ENCODE measurements around the gene TSKS. TPM values are rescaled to one million over a fixed set of nuclear protein-coding genes. Genes with fewer than 3 reads are reported as not detected.

TSKS gene
- total RNA-seq, 2 experiments from 2014 or later = 0.50 to 0.81 TPM

DNA sequence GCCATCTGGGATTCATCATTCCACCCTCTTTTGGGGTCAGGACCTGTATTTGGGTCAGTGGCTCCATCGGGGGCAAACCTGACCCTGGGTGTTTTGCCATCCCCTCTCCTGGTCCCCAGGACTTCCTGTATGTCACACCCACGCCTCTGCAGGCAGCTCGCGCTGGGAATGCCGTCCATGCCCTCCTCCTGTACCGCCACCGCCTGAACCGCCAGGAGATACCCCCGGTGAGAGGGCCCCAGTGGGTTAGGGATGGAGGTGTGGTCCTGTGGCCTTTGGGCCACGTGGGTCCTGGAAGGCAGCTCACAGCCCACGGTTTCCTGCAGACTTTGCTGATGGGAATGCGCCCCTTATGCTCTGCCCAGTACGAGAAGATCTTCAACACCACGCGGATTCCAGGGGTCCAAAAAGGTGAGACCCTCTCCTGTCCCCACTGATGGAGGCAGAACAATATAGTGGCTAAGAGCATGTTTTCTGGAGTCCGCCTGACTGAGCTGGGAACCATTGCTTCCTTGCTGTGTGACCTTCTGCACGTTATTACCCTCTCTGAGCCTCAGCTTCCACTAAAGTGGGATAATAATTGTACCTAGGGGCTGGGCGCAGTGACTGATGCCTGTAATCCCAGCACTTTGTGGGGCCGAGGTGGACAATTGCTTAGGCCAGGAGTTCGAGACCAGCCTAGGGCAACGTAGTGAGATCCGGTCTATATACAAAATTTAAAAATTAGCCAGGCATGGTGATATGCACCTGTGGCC lies 58.0 kb downstream of the TSKS start:
- Mint-ChIP-seq H3K9me3 (no peaks in the 10 kb centered on the region), H3K4me3 (no peak overlapping the region), H3K36me3 (ENCODE audit: low read depth) (no peaks in the 10 kb centered on the region), H3K27ac (no peak overlapping the region), H3K27me3 (no peaks in the 10 kb centered on the region), H3K4me1 (ENCODE audit: low read depth) (no peaks in the 10 kb centered on the region)
- ChIA-PET CTCF (no interaction called here), POLR2A (interaction anchor here (0.7 to 1.9 kb wide), 2 partner anchors 15 to 36 kb away, joined by 3 to 6 read pairs; partner anchors contain the start of gene ADM5)
- ATAC-seq (no peak), DNase-seq (no peak)
- intact Hi-C loops (cut with micrococcal nuclease) = no loop called here
- TF ChIP-seq, protein P1, sequence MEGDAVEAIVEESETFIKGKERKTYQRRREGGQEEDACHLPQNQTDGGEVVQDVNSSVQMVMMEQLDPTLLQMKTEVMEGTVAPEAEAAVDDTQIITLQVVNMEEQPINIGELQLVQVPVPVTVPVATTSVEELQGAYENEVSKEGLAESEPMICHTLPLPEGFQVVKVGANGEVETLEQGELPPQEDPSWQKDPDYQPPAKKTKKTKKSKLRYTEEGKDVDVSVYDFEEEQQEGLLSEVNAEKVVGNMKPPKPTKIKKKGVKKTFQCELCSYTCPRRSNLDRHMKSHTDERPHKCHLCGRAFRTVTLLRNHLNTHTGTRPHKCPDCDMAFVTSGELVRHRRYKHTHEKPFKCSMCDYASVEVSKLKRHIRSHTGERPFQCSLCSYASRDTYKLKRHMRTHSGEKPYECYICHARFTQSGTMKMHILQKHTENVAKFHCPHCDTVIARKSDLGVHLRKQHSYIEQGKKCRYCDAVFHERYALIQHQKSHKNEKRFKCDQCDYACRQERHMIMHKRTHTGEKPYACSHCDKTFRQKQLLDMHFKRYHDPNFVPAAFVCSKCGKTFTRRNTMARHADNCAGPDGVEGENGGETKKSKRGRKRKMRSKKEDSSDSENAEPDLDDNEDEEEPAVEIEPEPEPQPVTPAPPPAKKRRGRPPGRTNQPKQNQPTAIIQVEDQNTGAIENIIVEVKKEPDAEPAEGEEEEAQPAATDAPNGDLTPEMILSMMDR (IDR thresholded peaks at IDR 0.05) = no peak

DNA sequence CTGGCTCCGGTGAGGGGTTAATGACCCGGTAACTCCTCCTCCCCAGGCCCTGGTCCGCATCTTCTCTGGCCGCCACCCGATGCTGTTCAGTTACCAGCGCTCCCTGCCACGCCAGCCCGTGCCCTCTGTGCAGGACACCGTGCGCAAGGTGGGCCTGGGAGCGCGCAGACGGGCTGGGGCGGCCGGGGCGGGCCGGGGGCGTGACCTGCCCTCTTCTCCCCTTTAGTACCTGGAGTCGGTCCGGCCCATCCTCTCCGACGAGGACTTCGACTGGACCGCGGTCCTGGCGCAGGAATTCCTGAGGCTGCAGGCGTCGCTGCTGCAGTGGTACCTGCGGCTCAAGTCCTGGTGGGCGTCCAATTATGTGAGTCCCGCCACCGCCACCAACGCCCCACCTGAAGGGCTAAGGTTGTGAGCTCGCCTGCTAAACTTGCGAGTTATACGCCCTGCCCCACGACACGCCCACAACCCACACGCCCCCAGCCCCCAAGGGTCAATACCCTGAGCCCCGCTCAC lies 61.8 kb downstream of the TSKS start:
- no peaks in the 10 kb centered on the region for H3K9me3 Mint-ChIP-seq
- intact Hi-C loops (cut with micrococcal nuclease) = no loop called here
- ChIA-PET POLR2A (interaction anchor here (1.2 kb wide), 1 partner anchor 16 kb away, joined by 3 read pairs; no protein-coding TSS in a partner anchor), CTCF (no interaction called here)
- ATAC-seq (no peak), DNase-seq (no peak)
- H3K36me3 Mint-ChIP-seq (ENCODE audit: low read depth) = no peaks in the 10 kb centered on the region
- TF ChIP-seq, protein P1 (IDR thresholded peaks at IDR 0.05) = no peak
- no peaks in the 10 kb centered on the region for H3K4me1 Mint-ChIP-seq (ENCODE audit: low read depth)
- H3K4me3 Mint-ChIP-seq = no peak overlapping the region
- H3K27me3 Mint-ChIP-seq = no peaks in the 10 kb centered on the region
- no peak overlapping the region for H3K27ac Mint-ChIP-seq

DNA sequence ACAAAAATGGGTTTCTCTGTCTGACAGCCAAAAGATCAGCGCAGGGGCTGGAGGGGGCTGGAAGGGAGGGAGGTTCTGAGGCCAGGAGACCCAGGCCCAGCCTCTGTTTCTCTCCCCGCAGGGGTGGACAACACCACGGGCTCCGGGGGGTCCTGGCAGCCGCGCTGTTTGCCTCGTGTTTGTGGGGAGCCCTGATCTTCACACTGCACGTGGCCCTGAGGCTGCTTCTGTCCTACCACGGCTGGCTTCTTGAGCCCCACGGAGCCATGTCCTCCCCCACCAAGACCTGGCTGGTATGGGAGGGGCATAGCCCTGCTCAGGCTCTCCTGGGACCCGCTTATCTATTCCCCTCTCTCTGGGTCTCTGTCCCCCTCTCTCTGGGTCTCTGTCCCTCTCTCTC lies 62.5 kb downstream of the TSKS start:
- no peaks in the 10 kb centered on the region for H3K36me3 Mint-ChIP-seq (ENCODE audit: low read depth)
- no peak for DNase-seq
- no peak for ATAC-seq
- no peaks in the 10 kb centered on the region for H3K4me1 Mint-ChIP-seq (ENCODE audit: low read depth)
- ChIA-PET CTCF (interaction anchor here (0.7 to 3.3 kb wide), 2 partner anchors 17 to 22 kb away, joined by 3 to 11 read pairs; no protein-coding TSS in a partner anchor), POLR2A (interaction anchor here (1.6 kb wide), 1 partner anchor 16 kb away, joined by 6 read pairs; no protein-coding TSS in a partner anchor)
- H3K27ac Mint-ChIP-seq = no peak overlapping the region
- H3K4me3 Mint-ChIP-seq = no peak overlapping the region
- H3K27me3 Mint-ChIP-seq = no peaks in the 10 kb centered on the region
- TF ChIP-seq, protein P1 (IDR thresholded peaks at IDR 0.05) = no peak
- H3K9me3 Mint-ChIP-seq = no peaks in the 10 kb centered on the region
- intact Hi-C loops (cut with micrococcal nuclease) = no loop called here

DNA sequence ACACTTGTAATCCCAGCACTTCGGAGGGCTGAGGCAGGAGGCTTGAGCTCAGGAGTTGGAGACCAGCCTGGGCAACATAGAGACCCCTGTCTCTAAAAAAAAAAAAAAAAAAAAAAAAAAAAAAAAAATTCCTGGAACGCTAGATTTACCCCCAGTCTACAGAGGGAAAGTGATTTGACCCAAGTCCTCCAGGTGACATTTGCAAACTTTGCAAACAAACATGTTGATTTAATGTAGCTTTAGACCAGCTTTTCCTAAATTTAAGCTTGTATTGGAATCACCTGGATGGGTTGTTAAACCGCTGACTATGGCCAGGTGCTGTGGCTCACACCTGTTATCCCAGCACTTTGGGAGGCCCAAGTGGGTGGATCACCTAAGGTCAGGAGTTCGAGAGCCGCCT lies 63.7 kb downstream of the TSKS start:
- H3K27ac Mint-ChIP-seq = no peak overlapping the region
- DNase-seq (no peak), ATAC-seq (no peak)
- TF ChIP-seq, protein P1 (IDR thresholded peaks at IDR 0.05) = no peak
- no peaks in the 10 kb centered on the region for H3K27me3 Mint-ChIP-seq
- intact Hi-C loops (cut with micrococcal nuclease) = no loop called here
- CTCF ChIA-PET = interaction anchor here (1.6 to 3.3 kb wide), 4 partner anchors 10 to 27 kb away, joined by 4 to 11 read pairs (median 5); partner anchors contain the start of gene ADM5
- H3K36me3 Mint-ChIP-seq (ENCODE audit: low read depth) = no peaks in the 10 kb centered on the region
- H3K4me1 Mint-ChIP-seq (ENCODE audit: low read depth) = no peaks in the 10 kb centered on the region
- no peaks in the 10 kb centered on the region for H3K9me3 Mint-ChIP-seq
- POLR2A ChIA-PET = interaction anchor here (1.6 kb wide), 1 partner anchor 15 kb away, joined by 6 read pairs; no protein-coding TSS in a partner anchor
- H3K4me3 Mint-ChIP-seq = no peak overlapping the region

DNA sequence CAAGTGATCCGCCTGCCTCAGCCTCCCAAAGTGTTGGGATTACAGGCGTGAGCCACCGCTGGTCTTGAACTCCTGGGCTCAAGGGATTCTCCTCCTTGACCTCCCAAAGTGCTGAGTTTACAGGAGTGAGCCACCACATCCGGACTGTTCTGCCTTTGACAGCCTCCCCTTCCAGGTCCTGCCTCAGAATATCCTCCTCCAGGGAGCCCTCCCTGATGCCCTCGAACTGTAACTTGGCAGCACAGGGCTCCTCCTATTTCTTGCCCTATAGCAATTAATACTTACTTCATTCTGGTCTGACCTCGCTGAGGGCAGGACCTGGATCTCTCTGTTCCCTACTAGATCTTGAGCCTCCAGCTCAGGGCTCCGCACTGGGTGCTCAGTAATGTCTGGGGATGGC lies 66.2 kb downstream of the TSKS start:
- ChIA-PET CTCF (interaction anchor here (1.2 kb wide), 1 partner anchor 16 kb away, joined by 6 read pairs; no protein-coding TSS in a partner anchor), POLR2A (interaction anchor here (1.1 kb wide), 1 partner anchor 9 kb away, joined by 3 read pairs; no protein-coding TSS in a partner anchor)
- Mint-ChIP-seq H3K36me3 (ENCODE audit: low read depth) (no peaks in the 10 kb centered on the region), H3K27me3 (peaks cover 6% of the 10 kb centered on the region), H3K4me1 (ENCODE audit: low read depth) (no peaks in the 10 kb centered on the region), H3K9me3 (no peaks in the 10 kb centered on the region), H3K4me3 (no peak overlapping the region), H3K27ac (no peak overlapping the region)
- intact Hi-C loops (cut with micrococcal nuclease) = no loop called here
- no peak for DNase-seq
- TF ChIP-seq, protein P1 (IDR thresholded peaks at IDR 0.05) = no peak
- ATAC-seq = no peak

All from activated CD8-positive, alpha-beta T cell treated with anti-CD3 and anti-CD28 coated beads for 36 hours (primary cell).